Measurements from ENCODE around the gene ZC3H8.
"Not testable (repeated sequence)": the region's sequence is repeated elsewhere in the genome, so short reads cannot be mapped to it uniquely, and the experiment has no call there.

ZC3H8 gene

GRCh38 chr2:112254466-112255240 lies at the start of gene ZC3H8:
TSS of gene ZC3H8 (minus strand) at chr2:112255042. CDS start at chr2:112254981, 61 bp downstream.
- DNase-seq: peak; percentile 95

- no peak for DNase-seq
Observed at GRCh38 chr2:112304298-112304941, 49.6 kb upstream of the ZC3H8 start.

DNA sequence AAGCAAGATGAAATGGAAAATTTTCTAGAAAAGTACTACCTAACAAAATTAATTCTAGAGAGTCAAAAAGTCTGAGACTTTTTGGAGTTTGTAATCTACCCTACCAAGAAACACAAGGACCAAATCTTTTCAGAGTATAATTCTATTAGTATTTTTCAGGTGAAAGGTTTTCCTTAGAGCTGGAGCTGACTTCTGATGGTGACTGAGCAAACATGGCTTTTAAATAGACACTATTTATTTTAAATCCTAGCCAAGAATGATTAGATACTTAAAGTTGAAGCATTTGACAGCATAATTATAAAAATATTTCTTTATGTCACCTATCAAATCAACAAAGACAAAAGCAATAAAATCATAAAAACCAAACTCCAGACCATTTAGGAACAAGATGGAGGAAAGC lies 47.1 kb upstream of the ZC3H8 start:
- no peak for DNase-seq

DNA sequence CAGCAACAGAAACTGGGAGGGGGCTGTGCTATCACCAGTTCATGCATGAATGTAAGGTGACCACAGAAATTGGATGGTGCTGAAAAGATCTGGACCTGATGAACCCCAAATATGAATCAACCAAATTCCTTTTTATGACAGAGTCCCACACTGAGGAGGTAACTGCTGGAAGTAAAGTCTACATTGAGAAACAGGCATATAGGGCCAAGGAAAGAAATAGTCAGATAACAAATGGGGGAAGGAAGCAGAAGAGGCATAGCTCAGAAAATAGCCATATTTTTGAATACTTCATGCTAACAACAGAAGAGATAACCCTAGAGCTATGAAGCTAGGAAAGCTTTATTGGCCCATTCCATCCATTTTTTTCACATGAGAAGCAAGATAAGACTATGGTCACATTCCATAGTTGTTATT lies 46.3 kb upstream of the ZC3H8 start:
- DNase-seq: no peak

GRCh38 chr2:112296407-112296806 lies 41.6 kb upstream of the ZC3H8 start:
- DNase-seq: no peak

- DNase-seq: no peak
Observed at GRCh38 chr2:112295407-112296078, 40.7 kb upstream of the ZC3H8 start.

DNA sequence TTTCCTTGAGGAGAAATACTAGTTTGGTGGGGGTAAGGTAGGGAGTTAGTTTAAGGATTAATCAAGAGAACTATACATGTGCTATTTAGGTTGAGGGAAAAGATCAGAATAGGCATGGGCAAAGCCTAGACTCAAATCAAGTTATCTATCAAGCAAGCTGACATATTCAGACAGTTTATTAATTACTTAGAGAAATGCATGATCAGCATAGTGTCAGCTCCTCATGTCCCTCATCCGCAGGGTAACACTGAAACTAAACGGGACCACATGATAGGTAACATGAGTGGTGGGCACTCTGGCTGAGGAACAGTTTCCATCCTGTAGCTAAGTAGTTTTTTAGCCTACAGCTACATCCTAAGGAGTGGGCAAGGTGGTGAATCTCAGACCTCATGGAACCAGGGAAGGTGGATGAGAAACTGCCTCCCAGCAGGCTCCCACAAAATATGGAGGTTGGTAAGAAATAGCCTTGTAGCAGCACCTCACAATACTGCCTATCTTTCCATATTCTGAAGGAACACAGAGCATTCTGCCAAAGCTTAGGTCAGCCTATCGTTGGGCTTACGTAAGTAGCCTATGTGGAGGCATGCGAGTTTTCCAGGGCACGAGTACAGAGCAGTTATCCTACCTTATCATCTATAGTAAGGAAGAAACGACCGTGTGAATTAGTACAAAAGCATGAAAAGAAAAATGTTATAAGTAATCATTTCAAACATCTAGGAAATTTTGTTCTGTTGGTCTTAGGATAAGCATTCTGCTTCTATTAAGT lies 39.0 kb upstream of the ZC3H8 start:
- DNase-seq: no peak

GRCh38 chr2:112290648-112291047 lies 35.8 kb upstream of the ZC3H8 start:
- no peak for DNase-seq

- DNase-seq: no peak
Observed at GRCh38 chr2:112290088-112290487, 35.2 kb upstream of the ZC3H8 start.

GRCh38 chr2:112283535-112283934 lies 28.7 kb upstream of the ZC3H8 start:
- not testable (repeated sequence) for DNase-seq

- not testable (repeated sequence) for DNase-seq
Observed at GRCh38 chr2:112282066-112282465, 27.2 kb upstream of the ZC3H8 start.

DNA sequence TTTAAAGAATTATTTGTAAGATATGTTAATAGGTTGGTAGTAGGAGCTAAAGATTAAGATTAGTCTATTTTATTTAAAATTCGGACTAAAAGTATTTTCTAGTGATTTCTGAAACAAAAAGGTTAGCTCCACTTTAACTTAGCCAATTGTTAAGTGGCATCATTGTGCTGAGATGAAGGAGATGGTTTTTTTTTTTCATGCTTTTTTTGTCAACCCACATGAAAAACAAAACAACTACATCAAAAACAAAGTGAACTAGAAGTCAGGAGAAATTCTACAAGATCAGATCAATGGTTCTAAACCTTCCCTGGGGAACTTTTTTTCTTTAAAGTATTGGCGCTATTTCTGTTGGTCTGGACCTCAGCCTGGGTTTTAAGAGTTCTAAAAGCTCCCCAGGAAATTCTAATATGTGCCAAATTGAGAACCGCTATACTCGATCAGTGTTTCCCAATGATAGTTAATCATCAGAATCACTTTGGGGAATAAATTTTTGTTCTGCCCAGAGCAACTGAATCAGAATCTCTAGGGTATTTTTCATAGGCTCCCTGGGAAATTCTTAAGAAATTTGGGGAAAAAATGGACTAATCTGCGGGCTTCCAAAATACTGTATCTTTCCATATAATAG lies 22.9 kb upstream of the ZC3H8 start:
- DNase-seq: no peak

- no peak for DNase-seq
Observed at GRCh38 chr2:112276954-112277353, 22.1 kb upstream of the ZC3H8 start.

DNA sequence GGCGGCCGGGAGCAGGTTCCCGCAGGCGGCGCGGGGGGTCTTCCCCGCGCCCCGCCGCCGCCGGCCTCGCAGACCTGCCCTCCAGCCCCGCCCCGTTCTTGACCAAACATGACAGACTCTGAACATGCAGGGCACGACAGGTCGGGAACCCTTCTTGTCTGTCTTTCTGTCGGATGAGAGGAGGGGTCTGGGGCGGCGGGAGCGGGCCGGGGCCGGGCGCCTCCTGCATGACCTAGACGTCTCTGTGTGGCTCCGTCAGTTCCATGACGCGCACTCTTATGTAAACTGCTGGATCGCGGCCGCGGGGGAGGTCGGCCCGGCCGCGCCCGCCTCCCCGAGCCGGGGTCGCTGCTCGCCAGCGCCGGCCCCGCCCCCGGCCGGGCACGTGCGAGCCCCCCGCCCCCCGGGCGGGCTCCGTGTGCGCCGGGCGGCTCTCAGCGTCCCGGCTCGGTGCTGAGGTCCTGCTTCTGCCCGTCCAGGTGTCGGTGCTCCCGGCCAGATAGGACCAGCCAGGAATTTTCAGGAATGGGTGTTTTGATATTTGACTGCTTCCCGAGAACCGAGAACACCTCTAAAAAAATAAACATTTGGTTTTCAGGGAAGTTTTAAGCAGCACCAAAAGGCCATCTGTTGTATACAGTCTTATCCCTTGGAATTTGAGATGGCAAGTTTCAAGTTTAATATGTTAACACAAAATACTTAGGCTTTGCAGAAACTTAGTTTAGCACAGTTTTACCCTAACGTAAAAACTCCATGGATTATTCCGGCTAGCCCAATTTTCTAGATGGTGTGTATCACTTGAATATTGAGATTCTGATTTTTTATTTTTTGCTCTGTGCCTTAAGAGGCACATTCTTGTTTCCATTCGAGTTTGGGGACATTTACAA lies 21.3 kb upstream of the ZC3H8 start:
- DNase-seq: peak; percentile 81

DNA sequence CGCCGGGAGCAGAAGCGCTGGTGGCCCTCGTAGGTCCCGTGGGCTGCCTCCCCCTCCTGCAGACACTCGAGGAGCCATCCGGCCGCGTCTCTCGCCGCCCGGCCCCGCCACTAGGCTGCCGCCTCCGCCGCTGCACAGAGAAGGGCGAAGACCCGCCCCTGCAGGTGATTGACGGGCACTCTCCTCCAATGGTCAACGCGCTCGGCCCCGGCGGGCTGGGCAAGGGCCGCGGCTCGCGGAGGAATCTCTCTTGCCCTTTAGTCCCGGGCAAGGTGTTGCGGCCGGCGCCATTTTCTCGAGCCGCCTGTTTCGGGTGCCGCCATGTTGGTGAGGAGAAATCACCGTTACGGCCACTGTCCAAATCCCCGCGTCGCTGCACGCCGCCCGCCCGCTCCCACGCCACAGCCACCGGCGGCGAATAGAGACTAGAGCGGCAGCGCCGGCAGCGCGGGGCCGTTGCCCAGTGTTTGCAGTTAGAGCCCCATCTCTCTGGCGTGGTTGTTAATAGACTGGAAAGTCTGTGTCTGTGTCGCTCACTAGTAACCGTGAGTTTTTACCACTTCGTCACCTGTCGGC lies 20.6 kb upstream of the ZC3H8 start, which contains the start of gene ZC3H6:
Gene ZC3H6, plus strand, starts transcription at position 287 of the 576 bp plus-strand sequence. CDS start 398 bp downstream, outside the sequence.
- DNase-seq: peak; percentile 100

GRCh38 chr2:112273349-112273748 lies 18.5 kb upstream of the ZC3H8 start:
- DNase-seq: no peak

GRCh38 chr2:112272669-112273068 lies 17.8 kb upstream of the ZC3H8 start:
- DNase-seq: no peak

DNA sequence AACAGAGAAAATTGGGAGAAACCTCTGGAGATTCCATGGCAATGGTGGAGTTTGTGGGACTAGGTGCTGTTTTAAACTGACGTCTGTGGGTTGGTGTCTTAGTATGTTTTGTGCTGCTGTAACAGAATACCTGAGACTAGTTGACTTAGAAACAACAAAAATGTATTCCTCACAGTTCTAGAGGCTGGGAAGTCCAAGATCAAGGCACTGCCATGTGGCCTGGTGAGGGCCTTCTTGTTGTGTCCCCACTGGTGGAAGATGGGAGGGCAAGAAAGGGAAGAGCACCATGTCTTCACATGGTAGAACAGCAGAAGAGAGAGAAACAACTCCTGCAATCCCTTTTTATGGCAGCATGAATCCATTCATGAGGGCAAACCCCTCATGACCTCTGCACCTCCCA lies 13.7 kb upstream of the ZC3H8 start:
- no peak for DNase-seq

DNA sequence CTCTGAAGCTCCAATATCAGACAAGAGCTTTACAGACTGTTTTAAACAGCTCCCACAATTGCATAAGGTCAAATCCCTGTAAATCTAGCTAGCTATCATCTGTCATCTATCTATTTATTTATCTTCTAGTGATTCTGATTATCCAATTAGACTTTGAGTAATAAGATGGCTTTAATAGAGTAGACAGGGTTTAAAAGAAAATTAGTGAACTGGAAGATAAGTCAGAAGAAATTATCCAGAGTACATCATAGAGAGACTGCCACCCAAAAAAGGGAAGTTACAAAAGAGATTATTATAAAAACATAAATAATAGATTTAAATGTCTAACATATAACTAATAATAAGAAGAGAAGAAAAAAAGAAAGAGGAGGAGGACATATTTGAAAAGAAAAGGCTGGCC lies 8.0 kb upstream of the ZC3H8 start:
- no peak for DNase-seq

DNA sequence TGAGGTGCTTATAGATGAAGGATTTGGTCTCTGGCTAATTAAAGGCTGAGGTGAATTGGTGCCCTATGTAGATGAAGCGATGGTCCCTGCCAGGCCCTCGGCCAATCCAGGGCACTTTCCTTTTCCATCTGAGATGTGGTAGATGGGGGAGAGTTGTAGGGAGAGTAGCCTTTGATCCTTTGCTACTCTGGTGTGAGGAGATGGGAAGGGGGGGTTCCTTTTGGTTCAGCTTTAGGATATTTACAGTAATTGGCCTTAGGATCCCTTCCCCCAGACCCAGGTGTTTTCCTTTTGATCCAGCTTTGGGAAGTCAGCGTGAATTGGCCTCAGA lies 5.4 kb upstream of the ZC3H8 start:
- no peak for DNase-seq
